Stimulated activated CD8-positive, alpha-beta memory T cell treated with anti-CD3 and anti-CD28 coated beads, Interleukin-15, amount 100 ng/mL, for 24 hours (primary cell): ENCODE measurements around the gene TM9SF2.
"Not testable (repeated sequence)": the region's sequence is repeated elsewhere in the genome, so short reads cannot be mapped to it uniquely, and the experiment has no call there.

Experiments used
- DNase-seq: peaks from one replicate; pipeline ENCODE4 v3.0.0-alpha.2; 2020; ENCODE audit warnings: low read depth

Gene TM9SF2

GRCh38 chr13:99501184-99501847 lies at the start of gene TM9SF2:
Gene TM9SF2 (plus strand): TSS chr13:99501472. CDS start chr13:99501607, 135 bp downstream.
- DNase-seq = peak; percentile 88

GRCh38 chr13:99454518-99455183 lies 46.6 kb upstream of the TM9SF2 start:
- DNase-seq = no peak

GRCh38 chr13:99459099-99459850 lies 42.0 kb upstream of the TM9SF2 start:
- DNase-seq = no peak

- not testable (repeated sequence) for DNase-seq
Measured at GRCh38 chr13:99460802-99461201, 40.5 kb upstream of the TM9SF2 start.

- DNase-seq = no peak
Measured at GRCh38 chr13:99463646-99464397, 37.5 kb upstream of the TM9SF2 start.

GRCh38 chr13:99464441-99464949 lies 36.8 kb upstream of the TM9SF2 start:
- DNase-seq = no peak

- no peak for DNase-seq
Measured at GRCh38 chr13:99465454-99465853, 35.8 kb upstream of the TM9SF2 start.

- no peak for DNase-seq
Measured at GRCh38 chr13:99467764-99468163, 33.5 kb upstream of the TM9SF2 start.

- DNase-seq = no peak
Measured at GRCh38 chr13:99469041-99469440, 32.2 kb upstream of the TM9SF2 start.

- no peak for DNase-seq
Measured at GRCh38 chr13:99470027-99470426, 31.2 kb upstream of the TM9SF2 start.

- DNase-seq = no peak
Measured at GRCh38 chr13:99471221-99472121, 29.8 kb upstream of the TM9SF2 start.

- no peak for DNase-seq
Measured at GRCh38 chr13:99472122-99472440, 29.2 kb upstream of the TM9SF2 start.

GRCh38 chr13:99473515-99473914 lies 27.8 kb upstream of the TM9SF2 start:
- DNase-seq = no peak

- no peak for DNase-seq
Measured at GRCh38 chr13:99476648-99477047, 24.6 kb upstream of the TM9SF2 start.

- DNase-seq = no peak
Measured at GRCh38 chr13:99477493-99477892, 23.8 kb upstream of the TM9SF2 start.

GRCh38 chr13:99481366-99481765 lies 19.9 kb upstream of the TM9SF2 start:
- DNase-seq = no peak

- DNase-seq = no peak
Measured at GRCh38 chr13:99484473-99484872, 16.8 kb upstream of the TM9SF2 start.

- no peak for DNase-seq
Measured at GRCh38 chr13:99486996-99487395, 14.3 kb upstream of the TM9SF2 start.

GRCh38 chr13:99489028-99489427 lies 12.2 kb upstream of the TM9SF2 start:
- no peak for DNase-seq

GRCh38 chr13:99491750-99492149 lies 9.5 kb upstream of the TM9SF2 start:
- DNase-seq = not testable (repeated sequence)
